Stimulated activated naive B cell treated with anti-CD40 and anti-IgM and Interleukin-4, amounts not matched to agents 10 μg/mL and 1 μg/mL and 100 μg/mL, for 72 hours (primary cell): ENCODE results near the gene CEBPG.
A peak's percentile ranks its signal among the peaks of the same experiment; 100 is the strongest.

ENCODE experiments used
- ATAC-seq, 2 donors: fragments of 150-1000 bp; cut with Tn5 transposase; replicated peaks; 2 replicates each; pipeline ENCODE4 v1.10.0; 2021; ENCODE audit warnings: moderate library complexity in 1 of 2
- DNase-seq: peaks from one replicate; pipeline ENCODE4 v3.0.0; 2021
- H3K27ac Mint-ChIP-seq: one replicate; pipeline ENCODE4 v1.8.0; 2022; ENCODE audit warnings: mild to moderate bottlenecking, mixed read lengths
- H3K27me3 Mint-ChIP-seq, 2 donors: one replicate each; pipeline ENCODE4 v1.8.0; 2022; ENCODE audit warnings: mixed read lengths in 2 of 2
- H3K36me3 Mint-ChIP-seq, 2 donors: one replicate each; pipeline ENCODE4 v1.8.0; 2022; ENCODE audit warnings: mixed read lengths in 2 of 2, mild to moderate bottlenecking in 1 of 2
- H3K4me1 Mint-ChIP-seq, 2 donors: one replicate each; pipeline ENCODE4 v1.8.0; 2022; ENCODE audit warnings: mixed read lengths in 2 of 2, mild to moderate bottlenecking in 1 of 2
- H3K4me3 Mint-ChIP-seq, 2 donors: one replicate each; pipeline ENCODE4 v1.8.0; 2022; ENCODE audit warnings: mild to moderate bottlenecking in 2 of 2, mixed read lengths in 2 of 2, moderate library complexity in 1 of 2
- H3K9me3 Mint-ChIP-seq, 2 donors: one replicate each; pipeline ENCODE4 v1.8.0; 2022; ENCODE audit warnings: mixed read lengths in 2 of 2, mild to moderate bottlenecking in 1 of 2

The CEBPG gene

DNA sequence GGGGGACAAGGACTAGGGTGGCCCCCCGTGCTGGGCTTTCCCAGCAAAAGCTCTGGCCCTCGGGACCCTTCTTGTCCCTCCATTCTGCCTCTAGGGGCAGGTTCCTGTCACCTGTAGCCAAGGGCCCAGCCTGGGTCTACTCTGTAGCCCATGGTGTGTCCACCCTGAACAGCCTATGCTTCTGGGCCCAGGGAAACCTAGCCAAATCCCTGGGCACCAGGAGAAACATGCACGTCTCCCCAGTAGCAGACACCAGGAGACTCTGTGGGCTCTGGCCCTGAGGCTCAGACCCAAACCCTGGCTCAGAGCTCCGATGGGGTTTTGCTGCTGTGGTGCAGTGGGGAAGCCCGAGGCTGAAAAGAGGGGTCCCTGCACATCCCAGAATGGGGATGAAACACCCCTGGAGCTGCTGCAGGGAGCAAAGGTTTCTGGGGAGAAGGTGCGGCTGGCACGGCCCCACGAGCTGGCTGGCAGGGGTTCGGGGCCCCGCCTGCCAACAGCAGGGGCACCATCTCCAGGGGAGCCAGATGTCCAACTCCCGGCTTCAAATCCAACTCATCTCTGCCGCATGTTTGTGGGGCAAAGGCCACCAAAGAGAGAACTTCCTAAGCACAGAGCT, 18.2 kb downstream of the CEBPG start:
- DNase-seq (no peak), ATAC-seq (no peak)
- Mint-ChIP-seq H3K4me3 (no peak overlapping the region), H3K27ac (no peak overlapping the region), H3K9me3 (no peaks in the 10 kb centered on the region), H3K27me3 (no peaks in the 10 kb centered on the region), H3K4me1 (peaks cover 2 to 6% of the 10 kb centered on the region in 2 donors), H3K36me3 (peaks cover 9 to 21% of the 10 kb centered on the region in 2 donors)

- peaks cover 2 to 12% of the 10 kb centered on the region in 2 donors for H3K36me3 Mint-ChIP-seq
- DNase-seq (no peak), ATAC-seq (no peak)
- H3K4me3 Mint-ChIP-seq: no peak overlapping the region
- H3K9me3 Mint-ChIP-seq: no peaks in the 10 kb centered on the region
- H3K27ac Mint-ChIP-seq: no peak overlapping the region
- peaks cover 2 to 6% of the 10 kb centered on the region in 2 donors for H3K4me1 Mint-ChIP-seq
- H3K27me3 Mint-ChIP-seq: no peaks in the 10 kb centered on the region
These were observed 19.1 kb downstream of the CEBPG start for GRCh38 chr19:33392341-33393285.

DNA sequence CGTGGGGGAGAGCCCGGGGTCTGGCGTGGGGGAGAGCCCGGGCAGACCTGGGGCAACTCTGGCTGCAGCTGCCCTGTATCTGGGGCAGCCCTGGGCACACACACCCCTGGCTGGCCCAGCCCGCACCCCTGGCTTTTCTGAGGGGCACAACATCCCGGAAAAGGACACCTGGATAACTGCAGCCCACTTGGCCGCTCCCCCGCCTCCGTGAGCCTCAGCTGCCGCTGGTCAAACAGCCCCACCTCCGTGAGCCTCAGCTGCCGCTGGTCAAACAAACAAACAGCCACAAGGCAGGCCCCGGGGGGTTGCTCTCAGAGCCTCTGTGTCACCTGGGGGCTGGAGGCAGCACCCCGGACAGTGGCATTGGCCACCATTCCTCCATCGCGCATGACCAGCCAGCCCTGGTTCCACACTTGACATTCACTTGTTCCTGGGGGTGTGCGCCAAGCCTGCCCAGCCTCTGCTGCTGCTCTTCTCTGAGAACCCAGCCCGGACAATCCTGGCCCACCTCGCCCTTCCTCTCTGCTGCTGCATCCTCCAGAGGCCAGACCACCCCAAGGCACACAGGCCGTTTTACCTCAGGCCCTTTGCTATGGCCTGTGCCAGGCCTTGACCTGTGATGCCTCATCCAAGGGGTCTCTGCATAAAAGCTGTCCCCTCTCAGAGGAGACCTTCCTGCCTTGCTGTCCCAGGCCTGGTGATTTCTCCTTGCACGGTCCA, 19.9 kb downstream of the CEBPG start:
- DNase-seq: no peak
- H3K36me3 Mint-ChIP-seq: peaks cover 2 to 11% of the 10 kb centered on the region in 2 donors
- no peak overlapping the region for H3K27ac Mint-ChIP-seq
- H3K27me3 Mint-ChIP-seq: no peaks in the 10 kb centered on the region
- peaks cover 2 to 6% of the 10 kb centered on the region in 2 donors for H3K4me1 Mint-ChIP-seq
- H3K9me3 Mint-ChIP-seq: no peaks in the 10 kb centered on the region
- no peak overlapping the region for H3K4me3 Mint-ChIP-seq
- no peak for ATAC-seq

GRCh38 chr19:33394006-33394722, 20.7 kb downstream of the CEBPG start:
- no peaks in the 10 kb centered on the region for H3K27me3 Mint-ChIP-seq
- no peak overlapping the region for H3K27ac Mint-ChIP-seq
- H3K4me3 Mint-ChIP-seq: no peak overlapping the region
- no peaks in the 10 kb centered on the region for H3K9me3 Mint-ChIP-seq
- ATAC-seq: no peak
- peaks cover 4 to 11% of the 10 kb centered on the region in 2 donors for H3K36me3 Mint-ChIP-seq
- peaks cover 2 to 6% of the 10 kb centered on the region in 2 donors for H3K4me1 Mint-ChIP-seq
- no peak for DNase-seq

- no peaks in the 10 kb centered on the region for H3K9me3 Mint-ChIP-seq
- peaks cover 2 to 6% of the 10 kb centered on the region in 2 donors for H3K4me1 Mint-ChIP-seq
- ATAC-seq (no peak), DNase-seq (no peak)
- H3K4me3 Mint-ChIP-seq: no peak overlapping the region
- peak overlapping the region; percentile 47 for H3K27ac Mint-ChIP-seq
- H3K36me3 Mint-ChIP-seq: peaks cover 4 to 15% of the 10 kb centered on the region in 2 donors
- no peaks in the 10 kb centered on the region for H3K27me3 Mint-ChIP-seq
These were observed 21.4 kb downstream of the CEBPG start for GRCh38 chr19:33394723-33395560.

DNA sequence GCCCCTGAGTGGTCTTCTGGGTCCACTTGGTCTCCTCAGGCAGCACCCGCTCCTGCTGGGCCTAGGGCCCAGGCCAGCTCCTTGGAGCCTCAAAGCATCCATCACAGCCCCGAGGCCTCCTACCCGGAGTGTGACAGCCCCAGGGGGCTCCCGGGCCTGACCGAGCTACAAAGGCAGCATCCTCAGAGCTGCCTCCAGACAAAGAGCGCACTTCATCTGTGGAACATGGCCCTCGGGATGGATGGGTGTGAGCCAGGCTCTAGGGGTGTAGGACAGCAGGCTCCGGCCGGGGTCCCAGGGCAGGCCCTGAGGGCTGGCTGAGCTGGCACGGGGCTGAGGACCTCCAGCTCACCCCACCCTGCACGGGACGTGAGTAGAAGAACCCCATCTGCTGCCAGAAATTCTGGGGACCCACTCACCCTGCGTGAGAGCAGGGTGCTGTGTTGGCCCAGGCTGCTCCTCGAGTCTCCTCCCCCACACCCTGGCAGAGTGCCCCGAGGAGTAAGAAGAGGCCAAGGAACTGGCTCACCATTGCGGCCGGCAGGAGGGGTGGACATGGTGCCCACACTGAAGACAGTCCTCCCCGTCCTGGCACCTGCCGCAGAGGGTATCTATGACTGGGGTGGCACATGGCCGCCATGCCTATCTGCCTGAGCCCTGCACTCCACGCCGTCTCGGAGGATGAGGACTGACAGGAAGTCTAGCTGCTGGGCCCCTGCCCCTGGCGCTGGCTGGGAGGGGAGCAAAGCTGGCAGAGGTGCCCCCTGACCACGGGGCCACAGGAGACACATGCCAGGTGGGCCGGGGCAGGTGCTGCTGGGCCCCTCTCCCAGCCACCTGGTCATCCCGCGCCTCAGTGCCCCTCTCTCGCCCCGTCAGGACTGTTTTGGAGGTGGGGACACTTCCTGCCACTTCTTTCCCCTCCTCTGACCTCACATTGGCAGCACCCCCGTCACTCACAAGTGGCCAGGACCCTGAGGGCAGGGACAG, 22.3 kb downstream of the CEBPG start:
- DNase-seq: no peak
- no peak overlapping the region for H3K4me3 Mint-ChIP-seq
- H3K27me3 Mint-ChIP-seq: no peaks in the 10 kb centered on the region
- peaks cover 2 to 6% of the 10 kb centered on the region in 2 donors for H3K4me1 Mint-ChIP-seq
- H3K9me3 Mint-ChIP-seq: no peaks in the 10 kb centered on the region
- peak overlapping the region; percentile 47 for H3K27ac Mint-ChIP-seq
- peaks cover 9 to 15% of the 10 kb centered on the region in 2 donors for H3K36me3 Mint-ChIP-seq
- ATAC-seq: no peak

DNA sequence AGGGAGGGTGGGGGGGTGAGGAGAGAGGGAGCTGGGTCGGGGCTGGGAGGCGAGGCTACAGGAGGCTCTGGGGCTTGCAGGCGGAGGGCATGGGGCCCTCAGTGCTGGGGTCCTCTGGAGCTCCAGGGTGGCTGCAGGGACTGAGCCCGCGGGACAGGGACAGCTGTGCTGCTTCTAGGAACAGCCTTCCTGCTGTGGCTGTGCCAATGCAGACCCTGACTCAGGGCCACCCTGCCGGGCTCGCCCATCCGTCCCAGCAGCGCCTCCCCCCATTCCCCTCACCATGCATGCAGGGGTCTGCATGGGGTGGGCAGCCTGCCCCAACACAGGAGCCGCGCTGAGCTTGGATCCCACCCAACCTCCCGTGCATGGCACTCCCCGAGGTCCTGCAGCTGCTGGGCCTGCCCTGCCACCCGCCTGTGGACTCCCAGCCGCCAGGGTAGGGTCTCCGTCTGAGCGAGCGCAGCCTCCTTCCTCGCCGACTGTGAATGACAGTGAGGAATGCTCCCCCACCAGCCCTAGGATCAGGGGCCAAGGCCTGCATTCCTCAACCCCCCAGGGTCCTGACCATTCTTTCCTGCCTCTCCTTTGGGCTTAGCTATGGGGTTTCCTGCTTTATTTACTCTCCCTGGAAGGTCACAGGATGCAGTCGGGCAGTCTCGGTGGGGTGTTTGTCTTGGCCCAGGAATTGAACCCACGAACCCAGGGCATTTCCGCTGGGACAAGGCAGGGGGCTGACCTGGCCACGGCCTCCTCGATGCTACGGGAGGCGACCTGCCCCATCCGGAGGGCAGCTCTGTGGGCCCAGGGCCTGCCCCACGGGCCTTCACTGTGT, 23.4 kb downstream of the CEBPG start:
- no peak overlapping the region for H3K27ac Mint-ChIP-seq
- H3K4me3 Mint-ChIP-seq: no peak overlapping the region
- peaks cover 9 to 15% of the 10 kb centered on the region in 2 donors for H3K36me3 Mint-ChIP-seq
- ATAC-seq: no peak
- DNase-seq: no peak
- H3K9me3 Mint-ChIP-seq: no peaks in the 10 kb centered on the region
- H3K27me3 Mint-ChIP-seq: no peaks in the 10 kb centered on the region
- peaks cover 2 to 6% of the 10 kb centered on the region in 2 donors for H3K4me1 Mint-ChIP-seq

- H3K36me3 Mint-ChIP-seq: peaks cover 9 to 15% of the 10 kb centered on the region in 2 donors
- DNase-seq (no peak), ATAC-seq (no peak)
- no peak overlapping the region for H3K4me3 Mint-ChIP-seq
- H3K27ac Mint-ChIP-seq: no peak overlapping the region
- no peaks in the 10 kb centered on the region for H3K9me3 Mint-ChIP-seq
- no peaks in the 10 kb centered on the region for H3K27me3 Mint-ChIP-seq
- peaks cover 2 to 6% of the 10 kb centered on the region in 2 donors for H3K4me1 Mint-ChIP-seq
These were observed 24.2 kb downstream of the CEBPG start for GRCh38 chr19:33397536-33398360.

DNA sequence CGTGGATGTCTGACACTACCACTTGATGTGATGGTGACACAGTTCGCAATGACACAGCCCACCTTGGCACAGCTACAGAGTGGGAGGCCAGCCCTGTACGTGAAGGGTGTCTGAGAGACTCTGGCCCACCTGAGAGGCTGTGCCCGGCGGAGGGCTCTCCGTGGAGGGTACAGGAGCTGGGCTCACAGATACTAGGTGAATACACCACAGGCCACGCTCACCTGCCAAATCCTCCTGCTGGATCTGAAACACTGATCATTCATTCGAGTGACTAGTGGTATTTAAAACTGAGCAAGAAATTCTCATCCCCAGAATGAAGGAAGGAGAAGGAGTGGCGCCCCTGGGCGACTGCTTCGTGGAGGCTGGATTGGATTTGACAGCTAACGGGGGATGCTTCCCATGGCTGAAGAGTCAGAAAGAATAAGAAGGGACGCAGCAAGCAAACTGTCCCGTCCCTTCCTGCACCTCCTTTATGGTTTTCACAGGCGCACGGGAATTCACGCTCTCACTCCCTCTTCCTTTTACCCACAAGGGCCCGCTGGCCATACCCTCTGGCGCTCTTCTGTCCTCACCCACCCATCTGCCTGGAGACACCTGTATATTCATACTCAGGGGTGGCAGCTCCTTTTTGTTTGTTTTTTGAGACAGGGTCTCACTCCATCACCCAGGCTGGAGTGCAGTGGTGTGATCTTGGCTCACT, 25.0 kb downstream of the CEBPG start:
- Mint-ChIP-seq H3K4me1 (peaks cover 2 to 6% of the 10 kb centered on the region in 2 donors), H3K36me3 (peaks cover 9 to 15% of the 10 kb centered on the region in 2 donors), H3K27ac (no peak overlapping the region), H3K9me3 (no peaks in the 10 kb centered on the region), H3K27me3 (no peaks in the 10 kb centered on the region), H3K4me3 (no peak overlapping the region)
- DNase-seq: no peak
- ATAC-seq: no peak

GRCh38 chr19:33399081-33399744, 25.7 kb downstream of the CEBPG start:
- no peaks in the 10 kb centered on the region for H3K27me3 Mint-ChIP-seq
- DNase-seq (no peak), ATAC-seq (no peak)
- H3K4me1 Mint-ChIP-seq: peaks cover 2 to 6% of the 10 kb centered on the region in 2 donors
- no peaks in the 10 kb centered on the region for H3K9me3 Mint-ChIP-seq
- H3K27ac Mint-ChIP-seq: no peak overlapping the region
- no peak overlapping the region for H3K4me3 Mint-ChIP-seq
- peaks cover 7 to 11% of the 10 kb centered on the region in 2 donors for H3K36me3 Mint-ChIP-seq
